ENCODE measurements around the gene GANAB. TPM values are rescaled to one million over a fixed set of nuclear protein-coding genes. Genes with fewer than 3 reads are reported as not detected.

GANAB gene
- total and polyA plus RNA-seq, 2 of the 13 experiments (the other 11 are each of a cell fraction or from before 2014, with no cell fraction given), result 99.5 to 234 TPM

- no peak for TF ChIP-seq IRF1 (CRISPR knock-in tag; IDR thresholded peaks at IDR 0.05; ENCODE audit: low read depth)
- no peak for TF ChIP-seq SNAPC2 (CRISPR knock-in tag; IDR thresholded peaks at IDR 0.05)
- TF ChIP-seq DMAP1 (CRISPR knock-in tag; IDR thresholded peaks at IDR 0.05), result peak; percentile 90
- TF ChIP-seq ELF3 (CRISPR knock-in tag; IDR thresholded peaks at IDR 0.05), result peak; percentile 17; the same call in 1 of the 2 replicates
- no peak for TF ChIP-seq AFF4 (CRISPR knock-in tag; IDR thresholded peaks at IDR 0.05)
- TF ChIP-seq ZNF512B (CRISPR knock-in tag; IDR thresholded peaks at IDR 0.05; ENCODE audit: borderline replicate concordance), result no peak
- no peak for TF ChIP-seq ARNT (IDR thresholded peaks at IDR 0.05)
- no peak for TF ChIP-seq NFE2 (CRISPR knock-in tag; IDR thresholded peaks at IDR 0.05)
- 0 out of 2 replicates have a peak, but pooled peaks have one; percentile 13 for TF ChIP-seq ISL2 (CRISPR knock-in tag; IDR thresholded peaks at IDR 0.05)
- no peak for TF ChIP-seq ZNF446 (CRISPR knock-in tag; IDR thresholded peaks at IDR 0.05)
- TF ChIP-seq ATF4 (CRISPR knock-in tag; IDR thresholded peaks at IDR 0.05), result peak in 1 of 2 experiments; percentile 45; a peak in 1 of 4 replicates
- TF ChIP-seq ZNF17 (CRISPR knock-in tag; IDR thresholded peaks at IDR 0.05), result no peak
- TF ChIP-seq ATF5 (CRISPR knock-in tag; IDR thresholded peaks at IDR 0.05; ENCODE audit: low read depth), result peak; percentile 47; the same call in 1 of the 2 replicates
- peak; percentile 30; the same call in 1 of the 2 replicates for TF ChIP-seq HCFC1 (IDR thresholded peaks at IDR 0.05; ENCODE audit: low read depth, low read length)
- no peak; the same call in 1 of the 2 replicates for TF ChIP-seq ESRRA (CRISPR knock-in tag; IDR thresholded peaks at IDR 0.05; ENCODE audit: low read depth)
- TF ChIP-seq THAP7 (CRISPR knock-in tag; IDR thresholded peaks at IDR 0.05), result 0 out of 2 replicates have a peak, but pooled peaks have one; percentile 48
- peak; percentile 75; the same call in 1 of the 2 replicates for TF ChIP-seq PCBP1 (IDR thresholded peaks at IDR 0.05; ENCODE audit: borderline replicate concordance, low read depth, low read length)
- no peak for TF ChIP-seq U2AF2 (IDR thresholded peaks at IDR 0.05; ENCODE audit: low read depth, low read length)
- TF ChIP-seq KLF9 (CRISPR knock-in tag; IDR thresholded peaks at IDR 0.05; ENCODE audit: low read depth), result no peak
These were observed at the start of gene GANAB (continued) for GRCh38 chr11:62645946-62646824.
